Prostate gland (tissue), 2 donors: ENCODE measurements around the gene TMEM213.

Experiments used
- POLR2A ChIP-seq: fragments of 450-650 bp; IDR thresholded peaks from one replicate; pipeline ENCODE4 v1.6.1; 2016; ENCODE audit warnings: antibody characterized with exemption, mild to moderate bottlenecking
- POLR2AphosphoS5 ChIP-seq: sonication (generic); formaldehyde crosslinking; IDR thresholded peaks from one replicate; pipeline ENCODE4 v1.6.1; 2017; ENCODE audit warnings: antibody characterized with exemption
- TF ChIP-seq, protein P1 (sequence below), 4 experiments: fragments of 200-600 bp in 2 of 4; fragments of 450-650 bp in 2 of 4; sonication (generic) in 2 of 4; IDR thresholded peaks; 1 replicate in 3 of 4; 2 replicates in 1 of 4; pipeline ENCODE4 v1.5.1; 2016 to 2019; ENCODE audit warnings: antibody characterized with exemption in 4 of 4, mild to moderate bottlenecking in 2 of 4, moderate library complexity in 2 of 4

DNA sequence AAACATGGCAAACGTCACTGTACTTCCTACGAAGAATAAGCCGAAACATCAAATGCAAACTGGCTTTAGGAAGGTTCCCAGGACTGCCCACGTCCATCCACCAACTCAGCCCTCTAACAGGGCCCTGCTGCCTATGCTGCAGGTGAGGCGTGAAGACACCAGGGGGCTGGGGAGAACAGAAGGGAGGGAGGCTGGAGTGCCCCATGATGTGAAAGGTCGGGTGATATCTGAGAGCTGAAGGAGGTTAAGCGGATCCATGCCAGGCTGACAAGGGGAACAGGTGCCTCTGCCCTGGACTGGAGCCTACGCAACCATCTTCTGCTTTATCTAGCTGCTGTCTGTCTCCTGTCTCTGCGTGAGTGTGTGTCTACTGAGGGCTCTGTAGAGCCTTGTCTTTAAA lies 40.4 kb downstream of the TMEM213 start:
- TF ChIP-seq POLR2A (no peak), POLR2AphosphoS5 (no peak)
- TF ChIP-seq, protein P1, sequence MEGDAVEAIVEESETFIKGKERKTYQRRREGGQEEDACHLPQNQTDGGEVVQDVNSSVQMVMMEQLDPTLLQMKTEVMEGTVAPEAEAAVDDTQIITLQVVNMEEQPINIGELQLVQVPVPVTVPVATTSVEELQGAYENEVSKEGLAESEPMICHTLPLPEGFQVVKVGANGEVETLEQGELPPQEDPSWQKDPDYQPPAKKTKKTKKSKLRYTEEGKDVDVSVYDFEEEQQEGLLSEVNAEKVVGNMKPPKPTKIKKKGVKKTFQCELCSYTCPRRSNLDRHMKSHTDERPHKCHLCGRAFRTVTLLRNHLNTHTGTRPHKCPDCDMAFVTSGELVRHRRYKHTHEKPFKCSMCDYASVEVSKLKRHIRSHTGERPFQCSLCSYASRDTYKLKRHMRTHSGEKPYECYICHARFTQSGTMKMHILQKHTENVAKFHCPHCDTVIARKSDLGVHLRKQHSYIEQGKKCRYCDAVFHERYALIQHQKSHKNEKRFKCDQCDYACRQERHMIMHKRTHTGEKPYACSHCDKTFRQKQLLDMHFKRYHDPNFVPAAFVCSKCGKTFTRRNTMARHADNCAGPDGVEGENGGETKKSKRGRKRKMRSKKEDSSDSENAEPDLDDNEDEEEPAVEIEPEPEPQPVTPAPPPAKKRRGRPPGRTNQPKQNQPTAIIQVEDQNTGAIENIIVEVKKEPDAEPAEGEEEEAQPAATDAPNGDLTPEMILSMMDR (IDR thresholded peaks at IDR 0.05), result no peak
